ENCODE results near the gene KRTAP2-3. TPM values are rescaled to one million over a fixed set of nuclear protein-coding genes. Genes with fewer than 3 reads are reported as not detected.

Gene KRTAP2-3
- total and polyA plus RNA-seq, 9 donors: not detected

DNA sequence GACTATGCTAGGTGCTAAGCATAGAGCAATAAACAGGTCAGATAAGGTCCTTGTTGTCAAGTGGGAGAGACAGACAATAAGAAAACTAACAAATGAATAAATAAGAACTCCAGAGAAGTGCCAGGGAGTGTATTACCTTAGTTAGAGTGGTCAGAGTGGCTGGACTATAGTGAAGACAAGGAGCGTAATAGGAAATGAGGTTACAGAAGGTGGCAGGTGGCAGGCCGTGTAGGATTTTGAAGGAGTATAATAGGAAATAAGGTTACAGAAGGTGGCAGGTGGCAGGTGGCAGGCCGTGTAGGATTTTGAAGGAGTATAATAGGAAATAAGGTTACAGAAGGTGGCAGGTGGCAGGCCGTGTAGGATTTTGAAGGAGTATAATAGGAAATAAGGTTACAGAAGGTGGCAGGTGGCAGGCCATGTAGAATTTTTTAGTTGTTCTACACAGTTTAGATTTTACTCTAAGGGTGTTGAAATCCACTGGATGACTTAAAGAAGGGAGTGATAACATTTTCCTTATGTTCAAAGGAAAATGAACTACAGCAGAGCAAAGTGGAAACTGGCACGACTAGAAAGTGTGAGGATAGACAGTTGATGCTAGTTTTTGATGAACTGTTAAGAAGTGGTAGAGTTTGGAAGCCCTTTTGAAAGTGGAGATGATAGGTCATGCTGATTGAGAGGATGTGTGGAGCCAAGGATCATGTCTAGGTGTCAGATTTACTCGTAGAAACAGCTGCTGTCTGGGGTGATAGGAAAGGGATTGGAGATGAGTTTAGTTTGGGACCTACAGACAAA, 47.4 kb downstream of the KRTAP2-3 start:
- DNase-seq: no peak
- WGBS (ENCODE audit: insufficient coverage): 38% methylated on average over 5 of the region's 6 CpGs
- Histone ChIP-seq H3K4me1 (ENCODE audit: control insufficient read depth, insufficient read depth, low read length) (peaks cover 6% of the 10 kb centered on the region), H3K27ac (ENCODE audit: low read length) (no peak overlapping the region), H3K27me3 (ENCODE audit: control insufficient read depth, insufficient read depth, low read length) (no peaks in the 10 kb centered on the region), H3K4me3 (ENCODE audit: low read length) (no peak overlapping the region), H3K36me3 (ENCODE audit: control insufficient read depth, insufficient read depth, low read length) (no peaks in the 10 kb centered on the region), H3K9me3 (replicated peaks; ENCODE audit: control insufficient read depth, low read depth, low read length) (no peaks in the 10 kb centered on the region)

- Histone ChIP-seq H3K4me3 (ENCODE audit: low read length) (no peak overlapping the region), H3K4me1 (ENCODE audit: control insufficient read depth, insufficient read depth, low read length) (peaks cover 6% of the 10 kb centered on the region), H3K27ac (ENCODE audit: low read length) (no peak overlapping the region), H3K9me3 (replicated peaks; ENCODE audit: control insufficient read depth, low read depth, low read length) (no peaks in the 10 kb centered on the region), H3K27me3 (ENCODE audit: control insufficient read depth, insufficient read depth, low read length) (no peaks in the 10 kb centered on the region), H3K36me3 (ENCODE audit: control insufficient read depth, insufficient read depth, low read length) (no peaks in the 10 kb centered on the region)
- DNase-seq: no peak
Observed at GRCh38 chr17:41010441-41010840, 49.5 kb downstream of the KRTAP2-3 start.

DNA sequence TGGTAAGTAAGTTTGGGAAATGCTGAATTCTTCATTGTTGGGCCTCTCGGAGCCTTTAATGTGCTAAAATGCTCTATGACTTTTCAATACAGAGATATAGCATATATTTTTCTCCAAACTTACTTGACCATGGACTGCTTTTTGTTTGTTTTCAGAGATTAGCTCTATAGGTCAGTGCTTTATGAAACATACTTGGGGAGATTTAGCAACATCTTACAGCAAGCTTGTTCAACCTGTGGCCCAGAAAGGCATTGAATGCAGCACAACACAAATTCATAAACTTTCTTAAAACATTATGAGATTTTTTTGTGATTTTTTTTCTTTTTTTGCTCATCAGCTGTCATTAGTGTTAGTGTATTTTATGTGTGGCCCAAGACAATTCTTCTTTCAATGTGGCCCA, 50.0 kb downstream of the KRTAP2-3 start:
- Histone ChIP-seq H3K4me3 (ENCODE audit: low read length) (no peak overlapping the region), H3K36me3 (ENCODE audit: control insufficient read depth, insufficient read depth, low read length) (no peaks in the 10 kb centered on the region), H3K4me1 (ENCODE audit: control insufficient read depth, insufficient read depth, low read length) (peaks cover 6% of the 10 kb centered on the region), H3K27me3 (ENCODE audit: control insufficient read depth, insufficient read depth, low read length) (no peaks in the 10 kb centered on the region), H3K27ac (ENCODE audit: low read length) (no peak overlapping the region), H3K9me3 (replicated peaks; ENCODE audit: control insufficient read depth, low read depth, low read length) (no peaks in the 10 kb centered on the region)
- no peak for DNase-seq
- WGBS (ENCODE audit: insufficient coverage): no CpG with 5 or more reads among the region's 1 CpG

GRCh38 chr17:41009301-41009760, 50.6 kb downstream of the KRTAP2-3 start:
- H3K9me3 ChIP-seq (replicated peaks; ENCODE audit: control insufficient read depth, low read depth, low read length): no peaks in the 10 kb centered on the region
- no peak for DNase-seq
- H3K4me3 ChIP-seq (ENCODE audit: low read length): no peak overlapping the region
- H3K27me3 ChIP-seq (ENCODE audit: control insufficient read depth, insufficient read depth, low read length): no peaks in the 10 kb centered on the region
- peaks cover 6% of the 10 kb centered on the region for H3K4me1 ChIP-seq (ENCODE audit: control insufficient read depth, insufficient read depth, low read length)
- WGBS (ENCODE audit: insufficient coverage): no CpG with 5 or more reads among the region's 4 CpGs
- H3K27ac ChIP-seq (ENCODE audit: low read length): no peak overlapping the region
- no peaks in the 10 kb centered on the region for H3K36me3 ChIP-seq (ENCODE audit: control insufficient read depth, insufficient read depth, low read length)

Other genes starting within 250 kb of the KRTAP2-3 start
Only the 30 nearest of the 38 such genes appear.
- gene KRT20, start 174.9 kb downstream of the KRTAP2-3 start, total RNA-seq: not detected
- gene KRT20, start 174.9 kb downstream of the KRTAP2-3 start, polyA plus RNA-seq (ENCODE audit: insufficient read depth in 1 of 8, insufficient read length in 8 of 8, low replicate concordance in 1 of 8): under 1 TPM in 4 of 8 donors, not detected in 4; 0.13 to 0.59 (median 0.35) TPM
- gene KRT23, start 122.5 kb downstream of the KRTAP2-3 start, total RNA-seq: 0.27 TPM
- gene KRT23, start 122.5 kb downstream of the KRTAP2-3 start, polyA plus RNA-seq (ENCODE audit: insufficient read depth in 1 of 8, insufficient read length in 8 of 8, low replicate concordance in 1 of 8): 1 to 10 TPM in 1 of 8 donors, under 1 TPM in 6, not detected in 1; 0.08 to 6.5 (median 0.22) TPM
- gene KRT39, start 93.2 kb downstream of the KRTAP2-3 start, total RNA-seq: 3.8 TPM
- 1 to 10 TPM; 2.1 to 8.1 (median 6.3) TPM for gene KRT39, start 93.2 kb downstream of the KRTAP2-3 start, polyA plus RNA-seq (ENCODE audit: insufficient read depth in 1 of 8, insufficient read length in 8 of 8, low replicate concordance in 1 of 8)
- 11.0 TPM for gene KRT40, start 75.8 kb downstream of the KRTAP2-3 start, total RNA-seq
- gene KRT40, start 75.8 kb downstream of the KRTAP2-3 start, polyA plus RNA-seq (ENCODE audit: insufficient read depth in 1 of 8, insufficient read length in 8 of 8, low replicate concordance in 1 of 8): 10 to 100 TPM in 4 of 8 donors, 1 to 10 TPM in 4; 3.7 to 16.2 (median 10.1) TPM
- gene KRTAP3-3, start 66.0 kb downstream of the KRTAP2-3 start, total RNA-seq: not detected
- gene KRTAP3-3, start 66.0 kb downstream of the KRTAP2-3 start, polyA plus RNA-seq (ENCODE audit: insufficient read depth in 1 of 8, insufficient read length in 8 of 8, low replicate concordance in 1 of 8): under 1 TPM in 1 of 8 donors, not detected in 7; 0.40 TPM
- gene KRTAP3-2, start 60.2 kb downstream of the KRTAP2-3 start, total RNA-seq: 0.18 TPM
- gene KRTAP3-2, start 60.2 kb downstream of the KRTAP2-3 start, polyA plus RNA-seq (ENCODE audit: insufficient read depth in 1 of 8, insufficient read length in 8 of 8, low replicate concordance in 1 of 8): 1 to 10 TPM in 1 of 8 donors, under 1 TPM in 7; 0.25 to 1.6 (median 0.61) TPM
- gene KRTAP3-1, start 51.0 kb downstream of the KRTAP2-3 start, total RNA-seq: not detected
- gene KRTAP3-1, start 51.0 kb downstream of the KRTAP2-3 start, polyA plus RNA-seq (ENCODE audit: insufficient read depth in 1 of 8, insufficient read length in 8 of 8, low replicate concordance in 1 of 8): not detected
- not detected for gene KRTAP1-5, start 32.9 kb downstream of the KRTAP2-3 start, total RNA-seq
- not detected for gene KRTAP1-5, start 32.9 kb downstream of the KRTAP2-3 start, polyA plus RNA-seq (ENCODE audit: insufficient read depth in 1 of 8, insufficient read length in 8 of 8, low replicate concordance in 1 of 8)
- gene KRTAP1-4, start 29.9 kb downstream of the KRTAP2-3 start, total RNA-seq: not detected
- not detected for gene KRTAP1-4, start 29.9 kb downstream of the KRTAP2-3 start, polyA plus RNA-seq (ENCODE audit: insufficient read depth in 1 of 8, insufficient read length in 8 of 8, low replicate concordance in 1 of 8)
- gene KRTAP1-3, start 25.2 kb downstream of the KRTAP2-3 start, total RNA-seq: not detected
- under 1 TPM in 2 of 8 donors, not detected in 6; 0.12 to 0.32 TPM for gene KRTAP1-3, start 25.2 kb downstream of the KRTAP2-3 start, polyA plus RNA-seq (ENCODE audit: insufficient read depth in 1 of 8, insufficient read length in 8 of 8, low replicate concordance in 1 of 8)
- not detected for gene KRTAP1-1, start 18.7 kb downstream of the KRTAP2-3 start, total RNA-seq
- not detected for gene KRTAP1-1, start 18.7 kb downstream of the KRTAP2-3 start, polyA plus RNA-seq (ENCODE audit: insufficient read depth in 1 of 8, insufficient read length in 8 of 8, low replicate concordance in 1 of 8)
- not detected for gene KRTAP2-1, start 12.8 kb downstream of the KRTAP2-3 start, total RNA-seq
- not detected for gene KRTAP2-1, start 12.8 kb downstream of the KRTAP2-3 start, polyA plus RNA-seq (ENCODE audit: insufficient read depth in 1 of 8, insufficient read length in 8 of 8, low replicate concordance in 1 of 8)
- not detected for gene KRTAP2-2, start 4.9 kb downstream of the KRTAP2-3 start, total RNA-seq
- not detected for gene KRTAP2-2, start 4.9 kb downstream of the KRTAP2-3 start, polyA plus RNA-seq (ENCODE audit: insufficient read depth in 1 of 8, insufficient read length in 8 of 8, low replicate concordance in 1 of 8)
- gene KRTAP2-4, start 5.8 kb upstream of the KRTAP2-3 start, total RNA-seq: not detected
- gene KRTAP2-4, start 5.8 kb upstream of the KRTAP2-3 start, polyA plus RNA-seq (ENCODE audit: insufficient read depth in 1 of 8, insufficient read length in 8 of 8, low replicate concordance in 1 of 8): not detected
- gene KRTAP4-7, start 24.0 kb upstream of the KRTAP2-3 start, total RNA-seq: not detected
- not detected for gene KRTAP4-7, start 24.0 kb upstream of the KRTAP2-3 start, polyA plus RNA-seq (ENCODE audit: insufficient read depth in 1 of 8, insufficient read length in 8 of 8, low replicate concordance in 1 of 8)
- gene KRTAP4-8, start 38.0 kb upstream of the KRTAP2-3 start, total RNA-seq: not detected
- not detected for gene KRTAP4-8, start 38.0 kb upstream of the KRTAP2-3 start, polyA plus RNA-seq (ENCODE audit: insufficient read depth in 1 of 8, insufficient read length in 8 of 8, low replicate concordance in 1 of 8)
- gene KRTAP4-16, start 42.1 kb upstream of the KRTAP2-3 start, total RNA-seq: not detected
- gene KRTAP4-16, start 42.1 kb upstream of the KRTAP2-3 start, polyA plus RNA-seq (ENCODE audit: insufficient read depth in 1 of 8, insufficient read length in 8 of 8, low replicate concordance in 1 of 8): not detected
- gene KRTAP4-9, start 45.3 kb upstream of the KRTAP2-3 start, total RNA-seq: not detected
- gene KRTAP4-9, start 45.3 kb upstream of the KRTAP2-3 start, polyA plus RNA-seq (ENCODE audit: insufficient read depth in 1 of 8, insufficient read length in 8 of 8, low replicate concordance in 1 of 8): under 1 TPM in 1 of 8 donors, not detected in 7; 0.31 TPM
- gene KRTAP4-11, start 58.3 kb upstream of the KRTAP2-3 start, total RNA-seq: not detected
- gene KRTAP4-11, start 58.3 kb upstream of the KRTAP2-3 start, polyA plus RNA-seq (ENCODE audit: insufficient read depth in 1 of 8, insufficient read length in 8 of 8, low replicate concordance in 1 of 8): not detected
- gene KRTAP4-12, start 64.1 kb upstream of the KRTAP2-3 start, total RNA-seq: not detected
- gene KRTAP4-12, start 64.1 kb upstream of the KRTAP2-3 start, polyA plus RNA-seq (ENCODE audit: insufficient read depth in 1 of 8, insufficient read length in 8 of 8, low replicate concordance in 1 of 8): not detected
- not detected for gene KRTAP4-6, start 80.4 kb upstream of the KRTAP2-3 start, total RNA-seq
- not detected for gene KRTAP4-6, start 80.4 kb upstream of the KRTAP2-3 start, polyA plus RNA-seq (ENCODE audit: insufficient read depth in 1 of 8, insufficient read length in 8 of 8, low replicate concordance in 1 of 8)
- not detected for gene KRTAP4-5, start 89.7 kb upstream of the KRTAP2-3 start, total RNA-seq
- gene KRTAP4-5, start 89.7 kb upstream of the KRTAP2-3 start, polyA plus RNA-seq (ENCODE audit: insufficient read depth in 1 of 8, insufficient read length in 8 of 8, low replicate concordance in 1 of 8): not detected
- not detected for gene KRTAP4-4, start 100.6 kb upstream of the KRTAP2-3 start, total RNA-seq
- gene KRTAP4-4, start 100.6 kb upstream of the KRTAP2-3 start, polyA plus RNA-seq (ENCODE audit: insufficient read depth in 1 of 8, insufficient read length in 8 of 8, low replicate concordance in 1 of 8): not detected
- not detected for gene KRTAP4-3, start 108.1 kb upstream of the KRTAP2-3 start, total RNA-seq
- not detected for gene KRTAP4-3, start 108.1 kb upstream of the KRTAP2-3 start, polyA plus RNA-seq (ENCODE audit: insufficient read depth in 1 of 8, insufficient read length in 8 of 8, low replicate concordance in 1 of 8)
- not detected for gene KRTAP4-2, start 118.1 kb upstream of the KRTAP2-3 start, total RNA-seq
- not detected for gene KRTAP4-2, start 118.1 kb upstream of the KRTAP2-3 start, polyA plus RNA-seq (ENCODE audit: insufficient read depth in 1 of 8, insufficient read length in 8 of 8, low replicate concordance in 1 of 8)
- not detected for gene KRTAP4-1, start 124.8 kb upstream of the KRTAP2-3 start, total RNA-seq
- not detected for gene KRTAP4-1, start 124.8 kb upstream of the KRTAP2-3 start, polyA plus RNA-seq (ENCODE audit: insufficient read depth in 1 of 8, insufficient read length in 8 of 8, low replicate concordance in 1 of 8)
- gene KRTAP9-1, start 129.8 kb upstream of the KRTAP2-3 start, total RNA-seq: not detected
- not detected for gene KRTAP9-1, start 129.8 kb upstream of the KRTAP2-3 start, polyA plus RNA-seq (ENCODE audit: insufficient read depth in 1 of 8, insufficient read length in 8 of 8, low replicate concordance in 1 of 8)
- gene KRTAP9-2, start 166.5 kb upstream of the KRTAP2-3 start, total RNA-seq: not detected
- not detected for gene KRTAP9-2, start 166.5 kb upstream of the KRTAP2-3 start, polyA plus RNA-seq (ENCODE audit: insufficient read depth in 1 of 8, insufficient read length in 8 of 8, low replicate concordance in 1 of 8)
- not detected for gene KRTAP9-3, start 172.3 kb upstream of the KRTAP2-3 start, total RNA-seq
- not detected for gene KRTAP9-3, start 172.3 kb upstream of the KRTAP2-3 start, polyA plus RNA-seq (ENCODE audit: insufficient read depth in 1 of 8, insufficient read length in 8 of 8, low replicate concordance in 1 of 8)
- not detected for gene KRTAP9-8, start 177.9 kb upstream of the KRTAP2-3 start, total RNA-seq
- not detected for gene KRTAP9-8, start 177.9 kb upstream of the KRTAP2-3 start, polyA plus RNA-seq (ENCODE audit: insufficient read depth in 1 of 8, insufficient read length in 8 of 8, low replicate concordance in 1 of 8)